GM23338 (cell line): ENCODE results near the gene L2HGDH. TPM values are rescaled to one million over a fixed set of nuclear protein-coding genes. Genes with fewer than 3 reads are reported as not detected.

ENCODE experiments used
- ATAC-seq: fragments of 200-7000 bp; cut with Tn5 transposase; 3 replicates; pipeline ENCODE4 v1.9.1; 2020
- DNase-seq: peaks from one replicate; pipeline ENCODE4 v3.0.0-alpha.2; 2015; ENCODE audit warnings: low spot score
- H2AFZ ChIP-seq: fragments of 200-600 bp; sonication (generic); 2 replicates; pipeline ENCODE4 v1.8.0; 2016; ENCODE audit warnings: antibody characterized with exemption, mild to moderate bottlenecking, moderate library complexity
- H3F3A ChIP-seq: fragments of 200-600 bp; sonication (generic); replicated peaks from 2 replicates; pipeline ENCODE4 v1.8.0; 2017; ENCODE audit warnings: antibody characterized with exemption, mixed run types, low read depth
- H3K27ac ChIP-seq: fragments of 200-600 bp; sonication (generic); 2 replicates; pipeline ENCODE4 v1.6.1; 2016; ENCODE audit warnings: low read depth
- H3K27me3 ChIP-seq: fragments of 200-600 bp; sonication (generic); 2 replicates; pipeline ENCODE4 v1.8.0; 2016; ENCODE audit warnings: mild to moderate bottlenecking, mixed run types, moderate library complexity; ENCODE audit not compliant: insufficient read depth
- H3K36me3 ChIP-seq: fragments of 200-600 bp; sonication (generic); 2 replicates; pipeline ENCODE4 v1.8.0; 2016; ENCODE audit warnings: mild to moderate bottlenecking; ENCODE audit not compliant: insufficient read depth
- H3K4me1 ChIP-seq: fragments of 200-600 bp; sonication (generic); 2 replicates; pipeline ENCODE4 v1.8.0; 2016; ENCODE audit warnings: mild to moderate bottlenecking, moderate library complexity; ENCODE audit not compliant: insufficient read depth
- H3K4me2 ChIP-seq: fragments of 200-600 bp; sonication (generic); 2 replicates; pipeline ENCODE4 v1.7.1; 2017; ENCODE audit warnings: mixed run types
- H3K4me3 ChIP-seq: fragments of 200-600 bp; sonication (generic); 2 replicates; pipeline ENCODE4 v1.6.1; 2016; ENCODE audit warnings: mixed run types
- H3K79me2 ChIP-seq: fragments of 200-600 bp; sonication (generic); replicated peaks from 2 replicates; pipeline ENCODE4 v1.8.0; 2017; ENCODE audit warnings: mild to moderate bottlenecking; ENCODE audit not compliant: insufficient read depth
- H3K9me2 ChIP-seq: fragments of 200-600 bp; sonication (generic); 2 replicates; pipeline ENCODE4 v1.8.0; 2017; ENCODE audit not compliant: insufficient read depth
- H4K20me1 ChIP-seq: fragments of 200-600 bp; sonication (generic); replicated peaks from 2 replicates; pipeline ENCODE4 v1.8.0; 2017; ENCODE audit warnings: mild to moderate bottlenecking; ENCODE audit not compliant: insufficient read depth
- H3K27ac Mint-ChIP-seq: 2 replicates; pipeline ENCODE4 v1.8.0; 2020; ENCODE audit warnings: inconsistent platforms, mild to moderate bottlenecking, moderate library complexity, mixed read lengths
- H3K27me3 Mint-ChIP-seq: 3 replicates; pipeline ENCODE4 v1.8.0; 2022; ENCODE audit warnings: low read depth, mild to moderate bottlenecking, moderate library complexity, mixed read lengths, inconsistent platforms; ENCODE audit not compliant: insufficient read depth, poor library complexity
- H3K36me3 Mint-ChIP-seq: 3 replicates; pipeline ENCODE4 v1.8.0; 2021; ENCODE audit warnings: low read depth, mild to moderate bottlenecking, inconsistent platforms, moderate library complexity, mixed read lengths
- H3K4me1 Mint-ChIP-seq: 3 replicates; pipeline ENCODE4 v1.8.0; 2020; ENCODE audit warnings: mild to moderate bottlenecking, inconsistent platforms, mixed read lengths
- H3K4me3 Mint-ChIP-seq: 3 replicates; pipeline ENCODE4 v1.8.0; 2021; ENCODE audit warnings: moderate library complexity, mild to moderate bottlenecking, inconsistent platforms, mixed read lengths
- H3K9me3 Mint-ChIP-seq: 3 replicates; pipeline ENCODE4 v1.8.0; 2020; ENCODE audit warnings: moderate library complexity, mild to moderate bottlenecking, inconsistent platforms, mixed read lengths
- CREB1 ChIP-seq: fragments of 250-450 bp; sonication (Bioruptor Pico); IDR thresholded peaks from 2 replicates; pipeline ENCODE4 v1.5.0; 2020; ENCODE audit warnings: low read depth, mild to moderate bottlenecking, moderate library complexity
- CTCF ChIP-seq, 2 experiments: fragments of 200-600 bp in 1 of 2; sonication (generic) in 1 of 2; conservative IDR thresholded peaks; 2 replicates each; pipeline versions ENCODE4 v1.5.1 to v1.6.1; 2016 to 2017; ENCODE audit warnings: antibody characterized with exemption in 2 of 2, low read depth in 2 of 2, mild to moderate bottlenecking in 2 of 2, moderate library complexity in 1 of 2
- ETS1 ChIP-seq: IDR thresholded peaks from 2 replicates; pipeline ENCODE4 v1.6.1; 2016; ENCODE audit warnings: antibody characterized with exemption
- NANOG ChIP-seq: IDR thresholded peaks from 2 replicates; pipeline ENCODE4 v1.6.1; 2016; ENCODE audit warnings: antibody characterized with exemption, borderline replicate concordance
- POLR2AphosphoS5 ChIP-seq: IDR thresholded peaks from 2 replicates; pipeline ENCODE4 v1.6.1; 2016; ENCODE audit warnings: antibody characterized with exemption, low read depth
- REST ChIP-seq: IDR thresholded peaks from one replicate; pipeline ENCODE4 v1.6.1; 2018; ENCODE audit warnings: antibody characterized with exemption; ENCODE audit not compliant: unreplicated experiment
- ZNF114 ChIP-seq: fragments of 250-450 bp; sonication (Bioruptor Pico); IDR thresholded peaks from 2 replicates; pipeline ENCODE4 v1.5.0; 2020; ENCODE audit warnings: mild to moderate bottlenecking, moderate library complexity
- ZNF331 ChIP-seq: fragments of 250-450 bp; sonication (Bioruptor Pico); IDR thresholded peaks from 2 replicates; pipeline ENCODE4 v1.5.0; 2020; ENCODE audit warnings: low read depth, mild to moderate bottlenecking, moderate library complexity
- ZNF462 ChIP-seq: fragments of 250-450 bp; sonication (Bioruptor Pico); IDR thresholded peaks from 2 replicates; pipeline ENCODE4 v1.5.0; 2020; ENCODE audit warnings: mild to moderate bottlenecking, moderate library complexity
- polyA plus RNA-seq: library from polyadenylated mRNA; unstranded; fragments of >200 nt; fragmentation: Nextera tagmentation; extraction: Ambion mirVana; gene quantifications from 2 replicates; pipeline ENCODE4 v1.2.1, GENCODE V29; 2016
- total RNA-seq: library from RNA; depleted of rRNA; stranded (reverse); fragments of >200 nt; shearing (Covaris generic); gene quantifications from 2 replicates; pipeline ENCODE4 v1.2.3, GENCODE V29; 2014

L2HGDH gene
- total and polyA plus RNA-seq, 2 experiments from 2014 or later = 13.5 to 28.5 TPM

GRCh38 chr14:50344116-50344775 is 32.2 kb upstream of the L2HGDH start:
- Mint-ChIP-seq H3K4me3 (no peak overlapping the region), H3K4me1 (peaks cover 31% of the 10 kb centered on the region), H3K27me3 (peaks cover 2% of the 10 kb centered on the region), H3K36me3 (no peaks in the 10 kb centered on the region), H3K9me3 (no peaks in the 10 kb centered on the region), H3K27ac (no peak overlapping the region)
- ATAC-seq = no peak
- no peak for TF ChIP-seq ZNF462 (CRISPR knock-in tag)
- H3K4me3 ChIP-seq = no peak overlapping the region
- DNase-seq = no peak
- no peaks in the 10 kb centered on the region for H3F3A ChIP-seq
- H3K9me2 ChIP-seq = no peaks in the 10 kb centered on the region
- H4K20me1 ChIP-seq = no peaks in the 10 kb centered on the region
- no peaks in the 10 kb centered on the region for H3K36me3 ChIP-seq
- no peak overlapping the region for H3K4me2 ChIP-seq
- H2AFZ ChIP-seq = no peak overlapping the region
- H3K4me1 ChIP-seq = no peaks in the 10 kb centered on the region; the same call in none of the 2 replicates
- H3K79me2 ChIP-seq = no peaks in the 10 kb centered on the region
- H3K27ac ChIP-seq = no peak overlapping the region
- H3K27me3 ChIP-seq = no peaks in the 10 kb centered on the region

GRCh38 chr14:50343434-50343833 is 31.4 kb upstream of the L2HGDH start:
- Mint-ChIP-seq H3K27ac (no peak overlapping the region), H3K4me1 (peaks cover 31% of the 10 kb centered on the region), H3K36me3 (no peaks in the 10 kb centered on the region), H3K4me3 (no peak overlapping the region), H3K27me3 (peaks cover 2% of the 10 kb centered on the region), H3K9me3 (no peaks in the 10 kb centered on the region)
- no peaks in the 10 kb centered on the region for H3K36me3 ChIP-seq
- H3K4me1 ChIP-seq = no peaks in the 10 kb centered on the region; the same call in none of the 2 replicates
- no peaks in the 10 kb centered on the region for H3F3A ChIP-seq
- DNase-seq (no peak), ATAC-seq (no peak)
- no peak overlapping the region for H3K4me2 ChIP-seq
- no peaks in the 10 kb centered on the region for H3K27me3 ChIP-seq
- peak overlapping the region; percentile 50; the same call in 1 of the 2 replicates for H2AFZ ChIP-seq
- H4K20me1 ChIP-seq = no peaks in the 10 kb centered on the region
- no peak overlapping the region for H3K4me3 ChIP-seq
- no peak overlapping the region for H3K27ac ChIP-seq
- H3K9me2 ChIP-seq = no peaks in the 10 kb centered on the region
- H3K79me2 ChIP-seq = no peaks in the 10 kb centered on the region
- TF ChIP-seq ETS1 (no peak), NANOG (no peak), ZNF114 (no peak), CTCF (conservative IDR thresholded peaks at IDR 0.05; ENCODE audit: low read depth in 2 of 2) (no peak), REST (no peak), ZNF331 (CRISPR knock-in tag) (no peak), CREB1 (CRISPR knock-in tag) (no peak), POLR2AphosphoS5 (no peak)
